IMR-90 (cell line): ENCODE results near the gene MRTFB. TPM values are rescaled to one million over a fixed set of nuclear protein-coding genes. Genes with fewer than 3 reads are reported as not detected.

ENCODE experiments used
- ATAC-seq: fragments of 200-7000 bp; cut with Tn5 transposase; 2 replicates; pipeline ENCODE4 v1.9.1; 2020; ENCODE audit warnings: low read depth, mild to moderate bottlenecking, moderate library complexity
- BruUV-seq: library from RNA; stranded (reverse); fragments of 400-500 nt; replicated peaks from 2 replicates; lab custom pipeline; 2021; lab: Mats Ljungman, UMichigan
- CTCF ChIA-PET: fragments of 300-600 bp; formaldehyde crosslinking; extraction: SDS; loops from one replicate; lab custom pipeline; 2021; ENCODE audit warnings: antibody characterized with exemption; lab: Yijun Ruan, JAX
- POLR2A ChIA-PET: fragments of 300-600 bp; sonication (Branson Sonifier 250); formaldehyde crosslinking; loops from one replicate; lab custom pipeline; 2022; ENCODE audit warnings: antibody characterized with exemption; ENCODE audit not compliant: unreplicated experiment; lab: Charles Lee
- DNase-seq: peaks from one replicate; pipeline ENCODE4 v3.0.0; 2013
- H2AFZ ChIP-seq: replicated peaks from 2 replicates; pipeline ENCODE3; 2013; ENCODE audit warnings: low read length, mild to moderate bottlenecking; ENCODE audit not compliant: poor library complexity
- H2AK5ac ChIP-seq: 2 replicates; pipeline ENCODE4 v1.6.1; 2013; ENCODE audit warnings: low read depth, low read length, inconsistent platforms
- H2AK9ac ChIP-seq: replicated peaks from 2 replicates; pipeline ENCODE3; 2013; ENCODE audit warnings: mild to moderate bottlenecking, low read depth, low read length, moderate library complexity; ENCODE audit not compliant: poor library complexity
- H2BK120ac ChIP-seq: 2 replicates; pipeline ENCODE4 v1.6.1; 2013; ENCODE audit warnings: low read depth, low read length, inconsistent platforms
- H2BK15ac ChIP-seq: 3 replicates; pipeline ENCODE4 v1.6.1; 2013; ENCODE audit warnings: low read depth, low read length, inconsistent platforms
- H2BK20ac ChIP-seq: 2 replicates; pipeline ENCODE4 v1.6.1; 2013; ENCODE audit warnings: low read depth, mild to moderate bottlenecking, inconsistent platforms, low read length, moderate library complexity
- H2BK5ac ChIP-seq: 2 replicates; pipeline ENCODE4 v1.6.1; 2013; ENCODE audit warnings: mild to moderate bottlenecking, low read depth, low read length, inconsistent platforms; ENCODE audit not compliant: poor library complexity, severe bottlenecking
- H3K14ac ChIP-seq: replicated peaks from 2 replicates; pipeline ENCODE4 v1.6.1; 2013; ENCODE audit warnings: low read depth, low read length, inconsistent platforms
- H3K18ac ChIP-seq: 2 replicates; pipeline ENCODE4 v1.6.1; 2013; ENCODE audit warnings: low read depth, low read length, control low read depth
- H3K23ac ChIP-seq: 2 replicates; pipeline ENCODE4 v1.6.1; 2013; ENCODE audit warnings: low read depth, low read length, inconsistent platforms
- H3K27ac ChIP-seq: 2 replicates; pipeline ENCODE4 v1.5.1; 2013; ENCODE audit warnings: mild to moderate bottlenecking, control low read depth, low read length; ENCODE audit not compliant: insufficient read depth
- H3K27me3 ChIP-seq: 2 replicates; pipeline ENCODE4 v1.6.1; 2013; ENCODE audit warnings: low read length; ENCODE audit not compliant: control insufficient read depth, insufficient read depth
- H3K36me3 ChIP-seq: 2 replicates; pipeline ENCODE4 v1.6.1; 2013; ENCODE audit warnings: low read length, mixed read lengths; ENCODE audit not compliant: control insufficient read depth, insufficient read depth
- H3K4ac ChIP-seq: 2 replicates; pipeline ENCODE4 v1.6.1; 2013; ENCODE audit warnings: low read depth, low read length, inconsistent platforms
- H3K4me1 ChIP-seq: 2 replicates; pipeline ENCODE4 v1.6.1; 2013; ENCODE audit warnings: low read length, mixed read lengths; ENCODE audit not compliant: control insufficient read depth, insufficient read depth
- H3K4me2 ChIP-seq: 2 replicates; pipeline ENCODE4 v1.6.1; 2013; ENCODE audit warnings: low read depth, mild to moderate bottlenecking, control low read depth, low read length, moderate library complexity
- H3K4me3 ChIP-seq: 2 replicates; pipeline ENCODE4 v1.5.1; 2013; ENCODE audit warnings: low read depth, mild to moderate bottlenecking, control low read depth, low read length, moderate library complexity; ENCODE audit not compliant: insufficient read depth
- H3K56ac ChIP-seq: 2 replicates; pipeline ENCODE4 v1.6.1; 2013; ENCODE audit warnings: low read length, inconsistent platforms; ENCODE audit not compliant: insufficient read depth; ENCODE audit errors: extremely low read depth
- H3K79me1 ChIP-seq, 2 experiments: 2 replicates each; pipeline ENCODE4 v1.6.1; 2013; ENCODE audit warnings: low read length in 2 of 2, inconsistent platforms in 1 of 2, low read depth in 1 of 2
- H3K9ac ChIP-seq: 2 replicates; pipeline ENCODE4 v1.6.1; 2013; ENCODE audit warnings: low read depth, low read length, control low read depth
- H3K9me1 ChIP-seq: 2 replicates; pipeline ENCODE4 v1.6.1; 2013; ENCODE audit warnings: low read length, inconsistent platforms; ENCODE audit not compliant: insufficient read depth
- H3K9me3 ChIP-seq: 2 replicates; pipeline ENCODE4 v1.6.1; 2013; ENCODE audit warnings: low read length; ENCODE audit not compliant: control insufficient read depth, insufficient read depth
- H4K20me1 ChIP-seq: 2 replicates; pipeline ENCODE4 v1.6.1; 2013; ENCODE audit warnings: low read length, inconsistent platforms; ENCODE audit not compliant: insufficient read depth
- H4K5ac ChIP-seq: 2 replicates; pipeline ENCODE4 v1.6.1; 2013; ENCODE audit warnings: mild to moderate bottlenecking, low read depth, low read length, control low read depth
- H4K8ac ChIP-seq, 2 experiments: 2 replicates each; pipeline ENCODE4 v1.6.1; 2013; ENCODE audit warnings: low read depth in 2 of 2, low read length in 2 of 2, control low read depth in 1 of 2, inconsistent platforms in 1 of 2
- H4K91ac ChIP-seq: 2 replicates; pipeline ENCODE4 v1.6.1; 2013; ENCODE audit warnings: low read depth, low read length, inconsistent platforms; ENCODE audit not compliant: insufficient read depth
- BHLHE40 ChIP-seq: fragments of 150-350 bp; IDR thresholded peaks from 2 replicates; pipeline ENCODE4 v1.6.1; 2016; ENCODE audit warnings: mild to moderate bottlenecking, low read depth, low read length
- RFX5 ChIP-seq: IDR thresholded peaks from 2 replicates; pipeline ENCODE4 v1.8.0; 2012; ENCODE audit warnings: low read depth, mild to moderate bottlenecking, low read length, moderate library complexity
- WGBS, 2 experiments: methylation state at CpG; one replicate each; pipeline versions ENCODE4 v1.1.5 to v1.1.7; 2013; ENCODE audit warnings: missing lambda C conversion rate in 2 of 2; ENCODE audit not compliant: insufficient read length in 1 of 2; ENCODE audit errors: extremely low coverage in 2 of 2; 5-methylcytosine and 5-hydroxymethylcytosine counted together
- dilution Hi-C: fragments of 300-500 bp; cut with HindIII; formaldehyde crosslinking; loops from one replicate; pipeline ENCODE4 v1.14.3; 2018; ENCODE audit warnings: low sequenced_read_pairs; ENCODE audit not compliant: unreplicated experiment
- in situ Hi-C: fragments of 300-500 bp; cut with MboI; formaldehyde crosslinking; loops from 3 replicates; pipeline ENCODE4 v1.14.3; 2019; ENCODE audit warnings: low sequenced_read_pairs, inconsistent platforms, mixed read lengths
- intact Hi-C: fragments of 100-400 bp; cut with micrococcal nuclease; formaldehyde crosslinking; loops from 2 replicates; pipeline ENCODE4 v1.10.0; 2022
- polyA plus RNA-seq, 3 experiments: library from polyadenylated mRNA; depleted of rRNA; stranded (reverse); fragments of >200 nt; gene quantifications; 2 replicates each; pipeline ENCODE4 v1.2.3, GENCODE V29; 2012; ENCODE audit warnings: low replicate concordance in 1 of 3
- total RNA-seq: library from RNA; depleted of rRNA; stranded (reverse); fragments of >200 nt; gene quantifications from 2 replicates; pipeline ENCODE4 v1.2.3, GENCODE V29; 2012
- TF ChIP-seq, protein P1 (sequence below): fragments of 150-350 bp; IDR thresholded peaks from 2 replicates; pipeline ENCODE4 v1.6.1; 2017; ENCODE audit warnings: mild to moderate bottlenecking, antibody characterized with exemption, low read length, low read depth

MRTFB gene
- total and polyA plus RNA-seq, 2 of the 4 experiments (the other 2 are of a cell fraction) = 4.4 to 5.4 TPM

DNA sequence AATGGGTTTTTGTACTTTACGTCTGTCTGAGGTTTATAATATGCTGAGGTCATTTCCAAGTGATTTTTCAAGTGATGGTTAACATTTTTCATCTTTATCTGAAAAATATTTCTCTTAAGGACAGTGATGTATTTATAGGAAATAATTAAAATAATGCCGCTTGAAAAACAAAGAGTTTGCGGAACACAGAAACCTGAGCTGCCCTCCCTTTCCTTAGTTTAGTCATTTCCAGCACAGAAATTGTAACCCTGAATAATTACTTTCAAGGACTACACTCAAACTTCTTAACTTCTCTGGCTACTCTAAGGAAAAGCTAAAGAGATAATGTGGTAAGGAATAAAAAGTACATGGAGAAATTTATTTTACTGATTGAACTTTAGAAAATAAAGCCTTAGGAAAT lies 54.6 kb downstream of the MRTFB start:
- no peak overlapping the region for H2AK5ac ChIP-seq
- ATAC-seq (no peak), DNase-seq (no peak)
- no peak overlapping the region for H2BK20ac ChIP-seq
- H3K23ac ChIP-seq = no peak overlapping the region
- no peak overlapping the region for H4K8ac ChIP-seq
- H3K18ac ChIP-seq = no peak overlapping the region
- in situ Hi-C loops = no loop called here
- intact Hi-C loops = no loop called here
- peaks cover 2 to 15% of the 10 kb centered on the region in 2 experiments; a peak in 3 of 4 replicates for H3K79me1 ChIP-seq
- TF ChIP-seq, protein P1, sequence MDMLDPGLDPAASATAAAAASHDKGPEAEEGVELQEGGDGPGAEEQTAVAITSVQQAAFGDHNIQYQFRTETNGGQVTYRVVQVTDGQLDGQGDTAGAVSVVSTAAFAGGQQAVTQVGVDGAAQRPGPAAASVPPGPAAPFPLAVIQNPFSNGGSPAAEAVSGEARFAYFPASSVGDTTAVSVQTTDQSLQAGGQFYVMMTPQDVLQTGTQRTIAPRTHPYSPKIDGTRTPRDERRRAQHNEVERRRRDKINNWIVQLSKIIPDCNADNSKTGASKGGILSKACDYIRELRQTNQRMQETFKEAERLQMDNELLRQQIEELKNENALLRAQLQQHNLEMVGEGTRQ = no peak
- TF ChIP-seq RFX5 = no peak
- no peak for TF ChIP-seq BHLHE40
- no peak overlapping the region for H4K5ac ChIP-seq
- no peaks in the 10 kb centered on the region for H3K9me1 ChIP-seq
- BruUV-seq = no TSS peak
- H2BK15ac ChIP-seq = no peak overlapping the region
- no peaks in the 10 kb centered on the region for H3K4me1 ChIP-seq
- no peak overlapping the region for H3K14ac ChIP-seq
- dilution Hi-C loops = no loop called here
- H3K27me3 ChIP-seq = no peaks in the 10 kb centered on the region
- no peaks in the 10 kb centered on the region for H3K36me3 ChIP-seq
- H2AFZ ChIP-seq = no peak overlapping the region
- no peak overlapping the region for H4K91ac ChIP-seq
- no peak overlapping the region for H3K27ac ChIP-seq
- POLR2A ChIA-PET = no interaction called here
- CTCF ChIA-PET = no interaction called here
- no peak overlapping the region for H3K4me2 ChIP-seq
- no peak overlapping the region for H2AK9ac ChIP-seq
- H2BK5ac ChIP-seq = no peak overlapping the region
- H4K20me1 ChIP-seq = 0 out of 2 replicates have a peak, but pooled peaks cover 3% of the 10 kb centered on the region
- no peaks in the 10 kb centered on the region for H3K9me3 ChIP-seq
- H2BK120ac ChIP-seq = no peak overlapping the region
- WGBS, 2 experiments = no CpG with 5 or more reads among the region's 3 CpGs
- H3K4me3 ChIP-seq = no peak overlapping the region
- no peak overlapping the region for H3K9ac ChIP-seq
- H3K4ac ChIP-seq = no peak overlapping the region
- H3K56ac ChIP-seq = no peak overlapping the region
